Mucosa of stomach (tissue), 1 donor: Measurements from ENCODE around the gene MT1X.

Source experiments
- H3K27me3 ChIP-seq: one replicate; pipeline ENCODE4 v1.7.0; 2013; ENCODE audit warnings: mild to moderate bottlenecking, low read length; ENCODE audit not compliant: control insufficient read depth, insufficient read depth
- H3K36me3 ChIP-seq: one replicate; pipeline ENCODE4 v1.7.0; 2013; ENCODE audit warnings: low read length; ENCODE audit not compliant: control insufficient read depth, insufficient read depth
- H3K4me1 ChIP-seq: one replicate; pipeline ENCODE4 v1.7.0; 2013; ENCODE audit warnings: mild to moderate bottlenecking, low read length; ENCODE audit not compliant: control insufficient read depth, insufficient read depth
- H3K4me3 ChIP-seq: one replicate; pipeline ENCODE4 v1.7.0; 2013; ENCODE audit warnings: low read length
- H3K9ac ChIP-seq: one replicate; pipeline ENCODE4 v1.7.0; 2013; ENCODE audit warnings: mild to moderate bottlenecking, low read length, moderate library complexity
- H3K9me3 ChIP-seq: one replicate; pipeline ENCODE4 v1.7.0; 2013; ENCODE audit warnings: mild to moderate bottlenecking, low read length, moderate library complexity; ENCODE audit not compliant: control insufficient read depth
- donor health status: Pancreatic carcinoma.

Gene MT1X

DNA sequence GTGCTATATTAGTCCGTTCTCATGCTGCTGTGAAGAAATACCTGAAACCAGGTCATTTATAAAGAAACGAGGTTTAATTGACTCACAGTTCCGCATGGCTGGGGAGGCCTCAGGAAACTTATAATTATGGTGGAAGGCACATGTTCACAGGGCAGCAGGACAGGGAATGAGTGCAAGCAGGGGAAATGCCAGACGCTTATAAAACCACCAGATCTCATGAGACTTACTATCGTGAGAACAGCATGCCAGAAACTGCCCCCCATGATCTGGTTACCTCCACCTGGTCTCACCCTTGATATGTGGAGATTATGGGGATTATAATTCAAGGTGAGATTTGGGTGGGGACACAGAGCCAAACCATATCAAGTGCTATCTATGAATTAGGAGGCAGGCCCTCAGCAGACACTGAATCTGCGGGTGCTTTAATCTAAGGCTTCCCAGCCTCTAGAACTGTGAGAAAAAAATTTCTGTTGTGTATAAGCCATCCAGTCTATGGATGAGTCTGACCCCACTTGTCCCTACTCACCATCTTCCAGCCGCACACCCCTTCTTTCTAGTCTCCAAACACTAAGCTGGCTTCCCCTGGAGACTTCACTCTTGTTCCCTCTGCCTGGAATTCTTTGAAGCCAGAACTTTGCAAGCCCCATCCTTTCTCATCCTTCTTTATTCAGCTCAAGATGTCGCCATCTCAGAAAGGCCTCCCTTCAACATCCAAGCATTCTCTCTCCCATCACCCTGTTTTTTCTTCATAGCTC is 46.9 kb downstream of the MT1X start:
- peaks cover 26% of the 10 kb centered on the region for H3K4me1 ChIP-seq
- no peaks in the 10 kb centered on the region for H3K9me3 ChIP-seq
- H3K27me3 ChIP-seq: no peaks in the 10 kb centered on the region
- H3K36me3 ChIP-seq: no peaks in the 10 kb centered on the region
- peak overlapping the region; percentile 96 for H3K4me3 ChIP-seq
- peak overlapping the region; percentile 90 for H3K9ac ChIP-seq

DNA sequence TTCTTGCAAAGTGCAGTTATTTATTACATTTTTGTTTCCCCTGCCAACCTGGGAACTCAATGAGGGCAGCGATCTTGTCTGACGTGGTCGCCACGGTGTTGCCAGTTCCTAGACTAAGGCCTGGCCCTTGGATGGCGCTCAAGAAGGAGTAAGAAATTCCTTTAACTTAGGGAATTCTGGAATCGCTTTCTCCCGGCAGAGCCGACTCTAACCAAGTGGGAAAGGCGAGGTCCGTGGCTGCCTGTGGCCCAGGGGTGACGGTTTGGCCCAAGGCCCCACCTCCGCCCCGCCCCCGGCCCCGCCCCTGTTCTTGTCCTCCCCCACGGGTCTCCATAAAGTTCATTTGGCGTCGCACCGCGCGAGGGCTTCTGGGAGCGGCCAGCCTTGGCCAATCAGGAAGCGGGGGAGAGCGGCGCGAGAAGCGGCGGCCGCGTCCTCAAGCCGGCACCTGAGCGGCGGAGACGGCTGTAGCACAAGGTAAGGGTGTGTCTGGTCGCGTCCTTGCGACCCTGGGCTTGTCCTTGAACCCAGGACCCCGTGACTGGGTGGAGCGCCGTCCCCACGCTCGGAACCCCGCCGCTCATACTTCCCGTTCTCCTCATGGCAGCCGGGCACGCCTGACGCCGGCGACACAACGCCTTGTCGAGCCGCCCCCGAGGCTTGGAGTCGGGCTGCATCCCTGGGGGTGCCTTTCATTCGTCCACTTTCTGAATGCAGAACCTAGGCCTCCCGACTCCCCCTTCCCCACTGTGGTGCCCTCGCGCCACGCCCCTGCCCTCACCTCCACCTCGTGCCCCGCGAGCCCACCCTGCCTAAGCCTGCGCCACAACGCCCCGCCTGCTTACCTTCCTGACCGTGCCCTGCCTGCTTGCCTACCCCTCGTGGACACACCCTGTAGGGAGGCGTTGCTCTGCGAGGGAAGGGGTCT is 47.7 kb downstream of the MT1X start, which contains the start of gene NUP93:
TSS of gene NUP93 (plus strand) at position 395 of the 928 bp plus-strand sequence. CDS start 18,119 bp downstream, outside the sequence.
- Histone ChIP-seq H3K4me1 (peaks cover 26% of the 10 kb centered on the region), H3K4me3 (peak within 1 kb of the TSS; percentile 96), H3K9me3 (no peaks in the 10 kb centered on the region), H3K27me3 (no peaks in the 10 kb centered on the region), H3K9ac (peak within 1 kb of the TSS; percentile 90), H3K36me3 (no peaks in the 10 kb centered on the region)

DNA sequence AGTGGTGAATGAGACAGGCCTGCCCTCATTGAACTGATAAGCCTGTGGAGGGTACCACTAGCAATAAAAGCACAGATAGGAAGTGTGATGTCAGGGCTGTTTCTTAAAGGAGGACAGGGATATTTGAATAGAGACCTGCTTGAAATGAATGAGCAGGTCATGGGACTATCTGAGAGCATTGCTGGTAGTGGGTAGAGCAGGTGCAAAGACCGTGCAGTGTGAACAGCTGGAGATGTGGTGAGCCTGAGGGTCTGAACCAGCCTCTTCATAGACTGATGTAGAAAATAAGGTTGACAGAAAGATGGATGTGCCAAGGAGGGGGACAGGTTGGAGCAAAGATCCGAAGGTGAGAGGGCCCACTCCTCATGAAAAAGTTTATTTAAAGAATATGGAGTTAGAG is 50.1 kb downstream of the MT1X start:
- H3K27me3 ChIP-seq: no peaks in the 10 kb centered on the region
- H3K4me3 ChIP-seq: no peak overlapping the region
- H3K36me3 ChIP-seq: no peaks in the 10 kb centered on the region
- H3K9me3 ChIP-seq: no peaks in the 10 kb centered on the region
- H3K9ac ChIP-seq: no peak overlapping the region
- H3K4me1 ChIP-seq: peaks cover 26% of the 10 kb centered on the region

DNA sequence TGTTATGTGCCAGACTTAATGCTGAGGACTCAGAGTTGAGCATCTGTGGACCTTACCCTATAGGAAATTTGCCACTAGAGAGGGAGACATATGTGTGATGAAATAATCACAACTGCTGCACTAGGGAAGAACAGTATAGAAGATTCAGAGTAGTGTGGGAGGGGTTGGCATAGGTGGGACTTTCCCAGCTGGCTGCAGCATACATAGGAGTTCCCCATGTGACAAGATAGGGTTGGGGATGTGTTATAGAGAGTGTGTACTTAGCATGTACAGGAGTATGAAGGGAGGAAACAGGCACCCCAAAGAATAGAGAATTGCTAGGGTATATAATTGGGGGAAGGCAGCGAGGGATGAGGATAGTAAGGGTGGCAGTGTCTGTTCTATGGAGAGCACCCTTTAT is 50.6 kb downstream of the MT1X start:
- H3K9me3 ChIP-seq: no peaks in the 10 kb centered on the region
- no peak overlapping the region for H3K9ac ChIP-seq
- no peaks in the 10 kb centered on the region for H3K27me3 ChIP-seq
- H3K4me3 ChIP-seq: no peak overlapping the region
- no peaks in the 10 kb centered on the region for H3K36me3 ChIP-seq
- H3K4me1 ChIP-seq: peaks cover 28% of the 10 kb centered on the region
